ENCODE data around the gene MARK2.

DNA sequence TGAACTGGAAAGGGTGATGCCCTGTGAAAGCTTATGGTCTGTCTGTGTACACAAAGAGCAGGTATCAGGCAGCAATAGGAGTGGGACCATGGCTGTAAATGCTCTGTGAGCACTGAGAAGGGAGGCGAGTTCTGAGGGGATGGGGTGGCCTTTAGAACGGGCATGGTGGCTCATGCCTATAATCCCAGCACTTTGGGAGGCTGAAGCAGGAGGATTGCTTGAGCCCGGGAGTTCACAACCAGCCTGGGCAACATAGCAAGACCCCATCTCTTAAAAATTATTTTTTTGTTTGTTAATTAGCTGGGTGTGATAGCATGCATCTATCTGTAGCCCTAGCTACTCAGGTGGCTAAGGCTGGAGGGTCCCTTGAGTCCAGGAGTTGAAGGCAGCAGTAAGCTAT is 22.2 kb upstream of the MARK2 start:
- TF ChIP-seq, protein P1, sequence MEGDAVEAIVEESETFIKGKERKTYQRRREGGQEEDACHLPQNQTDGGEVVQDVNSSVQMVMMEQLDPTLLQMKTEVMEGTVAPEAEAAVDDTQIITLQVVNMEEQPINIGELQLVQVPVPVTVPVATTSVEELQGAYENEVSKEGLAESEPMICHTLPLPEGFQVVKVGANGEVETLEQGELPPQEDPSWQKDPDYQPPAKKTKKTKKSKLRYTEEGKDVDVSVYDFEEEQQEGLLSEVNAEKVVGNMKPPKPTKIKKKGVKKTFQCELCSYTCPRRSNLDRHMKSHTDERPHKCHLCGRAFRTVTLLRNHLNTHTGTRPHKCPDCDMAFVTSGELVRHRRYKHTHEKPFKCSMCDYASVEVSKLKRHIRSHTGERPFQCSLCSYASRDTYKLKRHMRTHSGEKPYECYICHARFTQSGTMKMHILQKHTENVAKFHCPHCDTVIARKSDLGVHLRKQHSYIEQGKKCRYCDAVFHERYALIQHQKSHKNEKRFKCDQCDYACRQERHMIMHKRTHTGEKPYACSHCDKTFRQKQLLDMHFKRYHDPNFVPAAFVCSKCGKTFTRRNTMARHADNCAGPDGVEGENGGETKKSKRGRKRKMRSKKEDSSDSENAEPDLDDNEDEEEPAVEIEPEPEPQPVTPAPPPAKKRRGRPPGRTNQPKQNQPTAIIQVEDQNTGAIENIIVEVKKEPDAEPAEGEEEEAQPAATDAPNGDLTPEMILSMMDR (IDR thresholded peaks at IDR 0.05) = no peak
- TF ChIP-seq POLR2A (IDR thresholded peaks at IDR 0.05) (no peak), POLR2AphosphoS5 (IDR thresholded peaks at IDR 0.05) (no peak)
